GM18870 (cell line): ENCODE data around the gene PDCD4.
A peak's percentile ranks its signal among the peaks of the same experiment; 100 is the strongest.
"Not testable (repeated sequence)": the region's sequence is repeated elsewhere in the genome, so short reads cannot be mapped to it uniquely, and the experiment has no call there.

Source experiments
- ATAC-seq: cut with Tn5 transposase; IDR thresholded peaks from one replicate; pipeline ENCODE4 v1.9.1; 2021; ENCODE audit warnings: moderate library complexity; ENCODE audit not compliant: unreplicated experiment

PDCD4 gene

DNA sequence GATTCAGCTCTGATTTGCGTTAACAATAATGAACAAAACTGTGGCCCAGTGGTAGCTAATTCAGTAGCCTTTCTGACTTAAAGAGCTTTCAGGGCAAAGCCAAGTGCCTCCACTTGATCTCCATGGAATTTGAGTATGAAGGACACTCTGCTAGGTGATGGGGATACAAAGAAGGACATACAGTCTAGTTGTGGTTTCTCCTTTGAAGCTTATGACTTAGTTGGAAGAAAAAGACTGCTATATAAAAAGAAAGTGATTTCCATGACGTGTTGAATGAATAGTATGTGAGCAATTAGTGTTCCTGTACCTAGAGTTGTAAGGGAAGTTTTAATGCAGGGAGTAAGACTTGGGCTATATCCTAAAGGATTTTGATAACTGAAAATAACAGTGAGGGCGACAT lies 8.3 kb downstream of the PDCD4 start:
- ATAC-seq = no peak

DNA sequence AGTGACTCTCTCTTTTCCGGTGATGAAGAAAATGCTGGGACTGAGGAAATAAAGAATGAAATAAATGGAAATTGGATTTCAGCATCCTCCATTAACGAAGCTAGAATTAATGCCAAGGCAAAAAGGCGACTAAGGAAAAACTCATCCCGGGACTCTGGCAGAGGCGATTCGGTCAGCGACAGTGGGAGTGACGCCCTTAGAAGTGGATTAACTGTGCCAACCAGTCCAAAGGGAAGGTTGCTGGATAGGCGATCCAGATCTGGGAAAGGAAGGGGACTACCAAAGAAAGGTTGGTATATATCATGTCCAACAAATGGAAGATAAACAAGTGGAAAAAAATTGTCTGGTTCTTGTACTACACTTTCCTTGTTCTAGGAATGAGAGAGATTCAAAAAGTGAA lies 9.5 kb downstream of the PDCD4 start:
- ATAC-seq = no peak

DNA sequence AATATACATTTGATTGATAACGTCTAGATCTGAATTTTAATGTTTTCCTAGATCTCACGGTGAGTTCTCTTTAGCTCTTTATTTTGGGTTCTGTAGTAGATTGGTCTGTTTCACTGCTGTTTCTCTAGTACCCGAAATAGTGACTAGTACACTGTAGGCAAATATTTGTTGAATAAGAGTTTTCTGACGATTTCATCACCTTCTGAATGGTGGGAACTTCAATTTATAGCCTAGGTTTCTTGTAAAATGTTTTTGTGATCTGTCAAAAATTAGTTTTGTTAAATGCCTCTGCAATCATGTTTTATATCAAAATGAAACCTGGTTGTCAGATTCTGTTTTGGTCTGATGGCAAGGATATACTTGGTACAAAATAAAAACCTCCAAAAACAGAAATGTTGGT lies 10.2 kb downstream of the PDCD4 start:
- no peak for ATAC-seq

DNA sequence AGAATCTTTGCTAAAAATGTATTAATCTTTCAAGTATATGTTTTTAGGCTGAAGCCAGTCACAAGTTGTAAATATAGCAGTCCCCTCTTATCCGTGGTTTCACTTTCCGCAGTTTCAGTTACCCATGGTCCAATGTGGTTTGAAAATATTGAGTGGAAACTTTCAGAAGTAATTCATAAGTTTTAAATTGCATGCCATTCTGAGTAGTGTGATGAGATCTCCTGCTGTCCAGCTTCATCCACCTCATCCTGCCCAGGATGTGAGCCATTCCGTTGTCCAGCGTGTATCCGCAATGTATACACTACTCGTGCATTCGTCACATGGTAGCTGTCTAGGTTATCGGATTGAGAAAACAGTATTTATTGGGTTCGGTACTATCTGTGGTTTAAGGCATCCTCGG lies 12.2 kb downstream of the PDCD4 start:
- ATAC-seq = no peak

DNA sequence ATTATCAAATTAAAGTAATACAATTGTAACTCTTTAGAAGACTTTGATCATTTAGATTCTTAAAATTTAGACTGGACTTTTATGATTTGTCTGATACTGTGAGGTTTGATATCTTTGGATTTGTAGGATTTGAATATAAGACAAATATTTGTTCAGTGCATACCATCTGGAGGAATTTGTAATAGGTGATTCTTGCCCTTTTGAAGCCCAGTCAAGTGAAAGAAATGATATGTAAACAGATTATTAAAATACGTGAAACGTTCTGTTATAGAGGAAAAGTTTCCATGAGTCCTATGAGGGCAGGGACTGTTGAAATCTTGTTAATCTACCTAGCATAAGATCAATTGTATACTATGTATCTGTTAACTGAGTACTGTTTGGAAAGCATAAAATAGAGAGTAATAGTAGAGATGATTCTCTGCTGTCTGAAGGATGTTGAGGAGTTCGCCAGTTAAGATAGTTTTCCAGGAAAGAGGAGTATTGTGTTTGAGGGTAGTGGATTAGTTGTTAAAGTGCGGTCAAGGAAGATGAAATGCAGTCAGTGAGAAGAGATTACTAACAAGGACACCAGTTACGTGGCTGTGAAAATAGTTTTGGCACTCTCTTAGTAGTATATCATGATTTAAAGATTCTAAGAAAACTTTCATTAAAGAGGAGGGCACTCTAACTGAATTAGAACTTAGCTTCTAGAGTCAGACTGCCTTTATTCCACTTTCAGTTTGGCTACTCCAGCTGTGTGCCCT lies 14.4 kb downstream of the PDCD4 start:
- ATAC-seq = no peak

DNA sequence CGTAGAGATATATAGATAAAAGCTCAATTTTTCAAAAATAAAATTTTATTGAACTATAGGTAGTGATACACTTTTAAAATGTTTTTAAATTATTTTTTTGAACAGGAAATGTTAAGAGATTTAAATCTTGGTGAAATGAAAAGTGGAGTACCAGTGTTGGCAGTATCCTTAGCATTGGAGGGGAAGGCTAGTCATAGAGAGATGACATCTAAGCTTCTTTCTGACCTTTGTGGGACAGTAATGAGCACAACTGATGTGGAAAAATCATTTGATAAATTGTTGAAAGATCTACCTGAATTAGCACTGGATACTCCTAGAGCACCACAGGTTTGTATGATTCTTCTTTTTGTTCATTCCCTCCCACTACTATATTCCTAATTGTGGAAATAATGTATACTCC lies 15.8 kb downstream of the PDCD4 start:
- no peak for ATAC-seq

DNA sequence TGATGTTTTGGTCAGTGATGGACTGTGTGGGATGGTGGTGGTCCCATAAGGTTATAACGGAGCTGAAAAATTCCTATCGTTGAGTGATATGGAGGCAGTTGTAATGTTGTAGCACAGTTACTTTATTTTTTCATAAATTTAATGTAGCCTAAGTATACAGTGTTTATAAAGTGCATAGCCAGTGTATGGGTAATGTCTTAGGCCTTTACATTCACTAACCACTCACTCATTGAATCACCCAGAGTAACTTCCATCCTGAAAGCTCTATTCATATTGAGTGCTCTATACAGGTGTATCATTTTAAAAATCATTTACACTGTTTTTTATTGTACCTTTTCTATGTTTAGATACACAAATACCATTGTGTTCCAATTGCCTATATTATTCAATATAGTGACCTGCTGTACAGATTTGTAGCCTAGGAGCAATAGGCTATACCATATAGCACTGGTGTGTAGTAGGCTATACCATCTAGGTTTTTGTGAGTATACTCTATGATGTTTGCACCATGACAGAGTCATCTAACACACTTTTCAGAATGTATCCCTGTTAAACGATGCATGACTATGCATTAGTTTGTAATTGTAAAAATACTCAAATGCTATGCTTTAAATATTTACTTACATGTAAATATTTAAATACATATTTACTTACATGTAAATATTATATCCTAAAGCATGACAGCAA lies 21.0 kb downstream of the PDCD4 start:
- ATAC-seq = no peak

DNA sequence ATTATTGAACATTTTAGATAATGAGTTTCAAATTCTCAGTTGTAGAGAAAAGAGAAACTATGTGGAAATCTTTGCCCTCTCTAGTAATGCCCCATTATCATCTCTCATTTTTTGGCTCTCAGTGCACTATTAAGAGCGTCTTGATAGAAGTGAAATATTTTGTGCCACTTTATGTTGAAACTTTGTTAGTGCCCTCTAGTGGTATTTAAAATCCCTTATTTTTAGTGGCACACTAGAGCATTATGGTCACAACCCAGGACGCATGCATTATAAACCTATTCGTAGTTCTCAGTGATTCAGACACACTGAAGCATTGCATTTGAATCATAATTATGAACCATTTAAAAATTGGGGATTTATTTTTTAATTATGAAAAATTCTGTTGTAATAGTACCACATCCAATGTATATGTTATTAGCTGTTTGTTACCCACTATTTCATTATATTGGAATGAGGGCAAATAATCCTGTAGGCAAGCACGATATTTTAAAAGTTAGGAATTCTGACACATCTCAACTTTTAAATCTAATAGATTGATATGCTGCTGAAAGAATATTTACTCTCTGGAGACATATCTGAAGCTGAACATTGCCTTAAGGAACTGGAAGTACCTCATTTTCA lies 21.9 kb downstream of the PDCD4 start:
- ATAC-seq = peak; percentile 67

DNA sequence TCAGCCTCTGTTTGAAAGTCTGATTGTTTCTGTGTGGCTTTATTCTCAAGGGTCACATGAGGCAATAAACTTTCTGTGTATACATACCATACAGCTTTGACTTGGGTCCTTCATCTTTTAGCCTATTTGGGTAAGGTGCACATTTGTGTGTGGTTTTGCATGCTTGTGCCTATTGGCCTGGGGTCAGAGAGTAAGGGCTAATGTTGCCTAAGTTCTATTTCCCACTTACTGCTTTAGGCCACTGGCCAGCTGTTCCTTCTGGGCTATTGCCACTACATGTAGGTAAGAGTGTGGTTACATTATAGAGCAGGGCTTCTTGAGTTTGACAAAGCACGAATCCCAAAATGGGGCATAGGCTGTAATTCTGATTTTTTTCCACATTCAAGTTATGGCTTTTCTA lies 25.5 kb downstream of the PDCD4 start:
- ATAC-seq = no peak

DNA sequence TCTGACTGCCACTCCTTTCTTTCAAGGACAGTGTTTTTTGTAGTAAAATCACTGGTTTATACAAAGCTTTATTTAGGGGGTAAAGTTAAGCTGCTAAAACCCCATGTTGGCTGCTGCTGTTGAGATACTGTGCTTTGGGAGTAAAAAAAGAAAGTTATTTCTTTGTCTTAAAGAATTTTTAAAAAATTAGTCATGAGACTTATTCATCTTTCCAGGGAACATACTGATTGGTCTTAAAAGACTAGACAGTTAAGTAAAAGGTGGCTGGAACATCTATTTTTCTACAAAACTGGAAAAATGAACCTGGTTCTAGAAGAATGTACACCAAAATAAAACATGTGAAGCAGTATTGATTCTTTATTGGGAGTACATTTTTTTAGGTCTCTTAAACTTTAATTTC lies 26.7 kb downstream of the PDCD4 start:
- no peak for ATAC-seq

DNA sequence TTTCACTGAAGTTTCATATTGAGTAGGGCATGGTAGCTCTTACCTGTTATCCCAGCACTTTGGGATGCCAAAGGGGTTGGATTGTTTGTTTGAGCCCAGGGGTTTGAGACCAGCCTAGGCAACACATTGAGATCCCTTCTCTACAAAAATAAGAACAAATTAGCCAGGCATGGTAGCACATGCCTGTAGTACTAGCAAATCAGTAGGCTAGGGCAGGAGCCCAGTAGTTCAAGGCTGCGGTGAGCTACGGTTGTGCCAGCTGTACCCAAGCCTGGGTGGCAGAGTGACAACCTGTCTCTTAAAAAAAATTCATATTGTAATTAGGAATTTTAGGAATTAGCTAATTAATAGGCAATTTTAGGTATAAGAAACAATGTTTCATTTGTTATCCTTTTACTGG lies 29.3 kb downstream of the PDCD4 start:
- no peak for ATAC-seq

DNA sequence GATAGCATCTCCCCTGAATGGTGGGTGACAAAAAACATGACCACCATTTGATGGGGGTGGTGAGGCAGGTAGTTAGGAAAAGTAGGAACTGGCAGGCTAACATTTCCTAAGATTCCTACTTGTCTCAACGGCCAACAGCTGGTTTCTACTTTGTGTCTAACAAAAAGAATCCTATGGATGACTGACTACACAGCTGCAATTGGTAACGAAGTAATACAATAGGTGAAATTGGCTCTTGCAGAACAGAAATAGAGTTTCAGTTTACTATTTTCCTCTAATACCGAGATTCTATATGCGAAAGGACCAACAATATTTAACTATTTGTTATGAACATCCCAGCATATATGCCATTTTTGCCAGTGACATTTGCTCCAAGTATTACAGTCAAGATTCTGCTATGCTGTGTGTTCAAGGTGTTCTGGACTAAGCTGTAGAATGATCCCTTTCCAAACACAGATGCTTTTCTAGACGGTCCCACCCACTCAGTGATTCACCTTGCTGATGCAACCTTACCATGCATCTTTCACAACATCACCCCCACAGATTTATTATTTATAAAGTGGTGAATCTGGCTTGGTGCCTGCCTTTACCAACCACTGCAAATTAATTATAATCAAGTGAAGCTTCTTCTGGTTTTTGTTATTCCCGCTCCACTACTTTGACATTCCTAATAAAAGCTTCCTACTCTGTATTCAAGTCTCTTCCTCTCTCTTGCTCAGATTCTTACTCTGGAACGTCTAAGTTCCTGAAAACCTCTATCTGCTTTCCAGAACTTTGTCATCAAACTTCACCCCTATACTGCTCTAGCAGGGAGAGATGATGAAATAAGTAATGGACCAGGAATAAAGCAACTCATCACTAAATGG lies 30.5 kb downstream of the PDCD4 start:
- no peak for ATAC-seq

DNA sequence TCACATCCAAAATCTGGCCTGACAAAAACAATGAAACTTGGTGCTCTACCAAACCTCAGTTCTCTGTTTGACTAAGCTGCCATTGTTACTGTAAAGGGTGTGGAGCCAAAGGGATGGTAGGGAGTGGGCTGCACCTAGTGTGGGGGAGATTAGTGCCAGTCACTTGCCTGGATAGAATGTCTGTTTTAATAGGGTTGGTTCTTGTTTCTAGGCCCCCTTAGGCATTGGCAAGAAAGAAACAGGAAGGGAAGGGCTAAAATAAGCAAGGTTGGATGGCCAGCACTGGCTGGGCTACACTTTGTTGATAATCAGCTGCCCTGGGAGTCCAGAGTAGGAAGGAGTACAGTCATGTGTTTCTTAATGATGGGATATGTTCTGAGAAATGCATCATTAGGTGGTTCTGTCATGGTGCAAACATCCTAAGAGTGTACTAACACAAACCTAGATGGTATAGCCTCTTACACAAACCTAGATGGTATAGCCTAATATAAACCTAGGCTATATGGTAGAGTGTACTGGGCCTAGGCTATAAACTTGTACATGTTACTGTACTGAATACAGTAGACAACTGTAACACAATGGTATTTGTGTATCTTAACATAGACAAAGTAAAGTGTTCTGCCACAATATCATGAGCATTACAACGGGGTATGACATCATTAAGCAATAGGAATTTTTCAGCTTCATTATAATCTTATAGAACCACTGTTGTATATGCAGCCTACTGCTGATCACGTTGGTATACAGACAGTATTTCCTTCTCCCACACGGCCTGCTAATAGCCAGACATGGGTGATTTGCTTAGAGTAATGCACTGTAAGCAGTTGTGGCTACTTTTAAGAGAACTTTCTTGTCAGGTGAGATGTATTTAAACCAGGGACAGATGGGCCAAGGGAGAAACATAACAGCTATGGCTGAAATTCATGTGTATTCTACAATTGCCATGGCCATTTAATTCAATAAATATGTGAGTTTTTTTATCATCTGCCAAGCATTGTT lies 31.9 kb downstream of the PDCD4 start:
- peak; percentile 64 for ATAC-seq

DNA sequence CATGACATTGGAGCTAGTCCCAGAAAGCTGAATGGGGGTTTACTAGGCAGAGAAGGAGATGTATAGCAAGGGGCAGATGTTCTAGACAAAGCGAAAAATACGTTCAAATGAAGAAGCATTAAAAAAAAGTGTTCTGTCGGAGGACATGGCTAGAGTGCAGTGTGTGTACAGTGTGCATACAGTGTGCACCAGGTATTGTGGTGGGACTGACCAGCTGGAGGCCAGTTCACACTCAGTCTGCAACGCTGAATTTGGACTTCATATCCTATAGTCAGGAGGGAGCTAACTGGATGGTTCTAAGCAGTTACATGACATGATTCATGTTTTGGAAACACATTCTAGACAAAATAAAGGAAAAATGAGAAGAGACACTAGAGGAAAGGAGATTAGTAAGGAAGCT lies 38.4 kb downstream of the PDCD4 start:
- ATAC-seq = no peak

DNA sequence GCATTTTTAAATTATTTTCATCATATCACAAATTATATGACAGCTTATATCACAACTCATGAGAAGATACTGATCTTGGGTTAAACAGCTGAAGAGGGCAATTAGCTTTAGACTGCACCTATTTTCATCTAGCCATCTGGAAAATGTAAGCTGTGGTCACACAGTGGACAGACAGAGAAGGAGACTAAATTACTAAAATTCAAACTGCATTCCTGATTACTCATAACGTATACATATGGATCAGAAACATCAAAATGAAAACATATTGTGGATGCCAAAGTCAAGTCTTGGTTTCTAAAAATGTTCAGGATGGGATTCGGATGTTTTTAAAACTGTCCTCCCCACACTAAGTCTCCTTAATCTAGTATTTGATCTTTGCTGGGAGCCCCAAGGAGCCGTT lies 40.6 kb downstream of the PDCD4 start:
- ATAC-seq = no peak

DNA sequence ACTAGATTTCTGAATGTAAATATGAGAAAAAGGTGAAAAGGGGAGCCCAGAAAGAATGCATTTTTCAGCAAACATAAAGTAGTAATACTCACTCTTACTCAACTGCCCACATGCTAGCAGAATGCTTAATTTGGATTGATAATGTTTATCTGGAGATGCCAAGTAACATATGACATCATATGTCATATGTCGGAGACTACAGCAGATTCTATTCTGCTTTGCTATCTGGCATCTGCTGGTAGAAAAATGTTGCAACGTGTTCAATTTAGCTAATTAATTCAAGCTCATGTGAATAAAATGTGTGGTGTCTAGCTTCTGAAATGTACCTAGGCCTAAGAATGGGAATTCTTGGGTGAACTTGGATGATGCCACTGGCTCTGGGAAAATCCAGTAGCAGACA lies 42.7 kb downstream of the PDCD4 start:
- ATAC-seq = no peak

DNA sequence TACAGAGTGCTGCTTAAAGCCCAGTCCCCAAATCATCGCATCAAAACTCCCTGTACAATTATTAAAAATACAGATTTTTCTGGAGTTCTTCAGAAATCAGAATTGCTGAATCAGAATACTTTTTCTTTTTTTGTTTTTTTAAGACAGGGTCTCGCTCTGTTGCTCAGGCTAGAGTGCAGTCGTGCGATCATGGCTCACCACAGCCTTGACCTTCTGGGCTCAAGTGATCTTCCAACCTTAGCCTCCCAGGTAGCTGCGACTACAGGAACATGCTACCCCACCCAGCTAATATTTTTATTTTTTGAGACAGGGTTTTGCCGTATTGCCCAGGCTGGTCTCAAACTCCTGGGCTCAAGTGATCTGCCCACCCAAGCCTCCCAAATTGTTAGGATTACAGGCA lies 43.3 kb downstream of the PDCD4 start:
- ATAC-seq = no peak

DNA sequence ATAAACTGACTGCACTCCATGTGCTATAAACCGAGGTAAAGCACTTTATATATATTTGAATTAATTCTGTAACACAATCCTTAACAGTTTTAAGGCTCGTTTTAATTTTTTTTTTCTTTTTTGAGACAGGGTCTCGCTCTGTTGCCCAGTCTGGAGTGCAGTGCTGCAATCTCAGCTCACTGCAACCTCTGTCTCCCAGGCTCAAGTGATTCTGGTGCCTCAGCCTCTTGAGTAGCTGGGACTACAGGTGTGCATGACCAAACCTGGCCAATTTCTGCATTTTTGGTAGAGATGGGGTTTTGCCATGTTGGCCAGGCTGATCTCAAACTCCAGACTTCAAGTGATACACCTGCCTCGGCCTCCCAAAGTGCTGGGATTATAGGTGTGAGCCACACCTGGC lies 43.9 kb downstream of the PDCD4 start:
- ATAC-seq = not testable (repeated sequence)

DNA sequence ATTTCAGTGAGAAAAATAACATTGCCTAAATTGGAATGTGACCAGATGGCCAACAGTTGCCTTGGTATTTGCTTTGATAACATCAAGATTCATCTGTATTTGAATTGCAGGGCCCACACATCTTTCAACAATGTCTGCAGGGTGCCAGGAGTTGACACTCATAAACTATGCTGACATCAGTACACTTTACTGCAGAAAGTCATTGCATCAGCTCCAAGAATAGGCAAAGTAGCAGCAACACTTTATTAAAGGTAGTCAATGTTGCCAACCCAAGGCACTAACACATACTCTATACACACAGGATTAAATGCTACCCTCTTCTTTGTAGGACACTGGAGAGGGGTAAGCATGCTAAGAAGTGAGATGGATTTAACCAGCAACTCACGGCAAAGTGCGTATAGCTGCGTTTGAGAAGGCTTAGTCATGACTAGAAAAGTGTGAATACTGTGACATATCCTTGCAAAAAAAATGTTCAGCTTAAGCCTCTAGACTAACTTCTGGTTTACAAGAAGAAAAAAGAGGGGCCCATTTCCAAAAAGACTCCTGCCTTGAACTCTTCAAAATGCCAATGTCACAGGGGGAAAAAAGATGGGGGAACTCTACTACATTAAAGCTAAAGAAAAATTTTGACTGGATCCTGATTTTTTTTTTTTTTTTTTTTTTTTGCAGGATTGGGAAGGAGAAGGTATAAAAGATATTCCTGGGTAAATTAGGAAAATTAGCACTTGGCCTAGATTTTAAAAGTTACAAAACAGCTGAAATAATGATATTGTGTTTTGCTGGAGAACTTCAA lies 45.0 kb downstream of the PDCD4 start:
- no peak for ATAC-seq
